Measurements from ENCODE around the gene PHYHIPL. TPM values are rescaled to one million over a fixed set of nuclear protein-coding genes. Genes with fewer than 3 reads are reported as not detected.

Gene PHYHIPL
- total and polyA plus RNA-seq, 5 experiments from 2014 or later, result not detected

DNA sequence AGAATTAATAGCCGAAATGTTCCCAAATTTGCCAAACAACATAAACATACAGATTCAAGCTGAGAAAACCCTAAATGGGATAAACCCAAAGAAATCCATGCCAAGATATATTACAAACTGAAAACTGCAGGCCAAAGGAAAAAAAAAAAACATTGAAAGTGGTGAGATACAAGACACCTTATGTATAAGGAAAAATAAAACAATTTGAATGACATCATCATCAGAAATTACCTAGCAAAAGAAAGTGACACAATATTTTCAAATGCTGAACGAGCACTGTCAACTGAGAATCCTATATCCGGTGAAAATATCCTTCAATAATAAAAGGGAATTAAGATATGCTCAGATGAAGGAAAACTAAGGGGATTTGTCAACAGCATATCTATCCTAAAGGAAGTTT lies 66.5 kb downstream of the PHYHIPL start:
- DNase-seq (no peak), ATAC-seq (no peak)
- no peaks in the 10 kb centered on the region for H3K4me1 Mint-ChIP-seq
- no peaks in the 10 kb centered on the region for H3K36me3 Mint-ChIP-seq
- H3K4me3 Mint-ChIP-seq, result no peak overlapping the region
- H3K27me3 Mint-ChIP-seq, result peaks cover 0 to 8% (median 0%) of the 10 kb centered on the region in 5 donors
- H3K9me3 Mint-ChIP-seq, result peaks cover 0 to 14% (median 0%) of the 10 kb centered on the region in 9 donors
- no peak overlapping the region for H3K27ac Mint-ChIP-seq
- POLR2A ChIA-PET, result no interaction called here

GRCh38 chr10:59243611-59244195 lies 67.3 kb downstream of the PHYHIPL start:
- Mint-ChIP-seq H3K27ac (no peak overlapping the region), H3K9me3 (peaks cover 0 to 14% (median 0%) of the 10 kb centered on the region in 9 donors), H3K4me1 (no peaks in the 10 kb centered on the region), H3K27me3 (peaks cover 0 to 8% (median 0%) of the 10 kb centered on the region in 5 donors), H3K4me3 (no peak overlapping the region), H3K36me3 (no peaks in the 10 kb centered on the region)
- ATAC-seq (no peak), DNase-seq (no peak)
- POLR2A ChIA-PET, result no interaction called here

GRCh38 chr10:59244871-59245270 lies 68.4 kb downstream of the PHYHIPL start:
- Mint-ChIP-seq H3K4me3 (no peak overlapping the region), H3K27ac (no peak overlapping the region), H3K36me3 (no peaks in the 10 kb centered on the region), H3K4me1 (no peaks in the 10 kb centered on the region), H3K27me3 (peaks cover 0 to 8% (median 0%) of the 10 kb centered on the region in 5 donors), H3K9me3 (peaks cover 0 to 14% (median 0%) of the 10 kb centered on the region in 9 donors)
- POLR2A ChIA-PET, result no interaction called here
- ATAC-seq (no peak), DNase-seq (no peak)

GRCh38 chr10:59245686-59246085 lies 69.2 kb downstream of the PHYHIPL start:
- no peak for DNase-seq
- ATAC-seq, result no peak
- Mint-ChIP-seq H3K9me3 (peaks cover 0 to 14% (median 0%) of the 10 kb centered on the region in 9 donors), H3K36me3 (no peaks in the 10 kb centered on the region), H3K4me3 (no peak overlapping the region), H3K27me3 (peaks cover 0 to 8% (median 0%) of the 10 kb centered on the region in 5 donors), H3K27ac (no peak overlapping the region), H3K4me1 (no peaks in the 10 kb centered on the region)
- POLR2A ChIA-PET, result no interaction called here

DNA sequence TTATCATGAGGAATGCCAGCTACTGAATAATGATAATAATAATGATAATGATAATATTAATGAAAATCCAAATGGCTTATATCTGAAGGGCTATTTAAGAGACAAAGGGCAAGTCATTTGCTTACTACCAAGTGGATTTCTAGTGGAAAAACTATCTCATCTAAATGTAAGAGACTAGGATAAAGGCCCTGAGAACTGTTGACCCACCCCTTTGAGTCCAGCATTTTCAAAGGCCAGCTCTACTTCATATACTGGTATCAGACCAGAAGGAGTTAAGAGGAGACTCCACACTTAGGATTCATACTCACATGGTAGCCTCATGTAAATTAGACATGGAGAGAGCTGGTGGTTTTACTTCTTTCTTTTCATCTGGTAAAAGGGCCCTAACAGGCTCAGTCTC lies 76.0 kb downstream of the PHYHIPL start:
- Mint-ChIP-seq H3K36me3 (no peaks in the 10 kb centered on the region), H3K9me3 (no peaks in the 10 kb centered on the region), H3K27ac (no peak overlapping the region), H3K4me3 (no peak overlapping the region), H3K4me1 (no peaks in the 10 kb centered on the region), H3K27me3 (peaks cover 0 to 3% (median 0%) of the 10 kb centered on the region in 5 donors)
- no peak for ATAC-seq
- POLR2A ChIA-PET, result no interaction called here
- no peak for DNase-seq

DNA sequence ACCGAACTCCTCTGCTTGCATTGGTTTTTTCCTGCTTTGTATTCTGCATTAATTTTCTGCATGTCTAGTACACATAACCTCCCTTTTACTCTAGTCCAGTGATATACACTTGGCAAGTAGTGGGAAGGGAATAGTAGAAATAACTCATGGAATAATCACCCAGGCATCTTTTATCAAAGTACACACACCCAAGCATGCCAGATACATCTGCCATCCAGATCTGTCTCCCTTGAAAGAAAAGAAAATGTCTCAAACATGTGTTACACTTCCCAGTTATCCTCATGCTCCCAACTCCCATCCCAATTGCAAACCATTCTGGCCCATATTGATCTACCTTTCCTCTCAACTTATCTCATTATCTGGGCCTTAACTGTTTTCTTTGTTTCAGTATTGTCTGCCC lies 79.0 kb downstream of the PHYHIPL start:
- DNase-seq (no peak), ATAC-seq (no peak)
- H3K4me1 Mint-ChIP-seq, result no peaks in the 10 kb centered on the region
- no peak overlapping the region for H3K27ac Mint-ChIP-seq
- H3K27me3 Mint-ChIP-seq, result peaks cover 0 to 7% (median 0%) of the 10 kb centered on the region in 5 donors
- no peaks in the 10 kb centered on the region for H3K36me3 Mint-ChIP-seq
- H3K4me3 Mint-ChIP-seq, result no peak overlapping the region
- POLR2A ChIA-PET, result no interaction called here
- H3K9me3 Mint-ChIP-seq, result peaks cover 0 to 5% (median 0%) of the 10 kb centered on the region in 9 donors

DNA sequence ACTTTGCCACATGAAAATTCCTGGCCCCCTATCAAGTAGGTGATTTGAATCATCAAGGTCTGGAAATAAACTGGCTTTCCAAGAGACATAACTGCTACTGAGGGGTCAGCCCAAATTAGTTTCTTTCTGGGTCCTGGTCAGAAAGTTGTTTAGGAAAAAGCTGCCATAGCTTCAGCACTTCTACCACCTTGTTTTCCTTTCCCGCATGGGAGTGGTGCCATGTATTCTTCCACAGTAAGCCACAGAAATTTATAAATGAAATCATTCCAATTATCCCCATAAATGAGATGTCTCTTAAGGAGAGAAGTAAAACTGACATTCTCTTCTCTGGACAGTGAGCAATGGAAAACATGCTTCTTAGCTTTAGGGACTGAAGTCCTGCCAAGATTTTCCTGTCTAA lies 80.8 kb downstream of the PHYHIPL start:
- no peaks in the 10 kb centered on the region for H3K36me3 Mint-ChIP-seq
- no peak for DNase-seq
- no peak overlapping the region for H3K27ac Mint-ChIP-seq
- no peak for ATAC-seq
- H3K4me3 Mint-ChIP-seq, result no peak overlapping the region
- POLR2A ChIA-PET, result no interaction called here
- no peaks in the 10 kb centered on the region for H3K4me1 Mint-ChIP-seq
- H3K9me3 Mint-ChIP-seq, result peaks cover 0 to 11% (median 0%) of the 10 kb centered on the region in 9 donors
- peaks cover 0 to 7% (median 0%) of the 10 kb centered on the region in 5 donors for H3K27me3 Mint-ChIP-seq

GRCh38 chr10:59258890-59259289 lies 82.4 kb downstream of the PHYHIPL start:
- Mint-ChIP-seq H3K27me3 (peaks cover 0 to 10% (median 0%) of the 10 kb centered on the region in 5 donors), H3K27ac (no peak overlapping the region), H3K9me3 (peaks cover 0 to 11% (median 2%) of the 10 kb centered on the region in 9 donors), H3K4me1 (no peaks in the 10 kb centered on the region), H3K36me3 (no peaks in the 10 kb centered on the region), H3K4me3 (no peak overlapping the region)
- no peak for DNase-seq
- no peak for ATAC-seq
- POLR2A ChIA-PET, result no interaction called here

DNA sequence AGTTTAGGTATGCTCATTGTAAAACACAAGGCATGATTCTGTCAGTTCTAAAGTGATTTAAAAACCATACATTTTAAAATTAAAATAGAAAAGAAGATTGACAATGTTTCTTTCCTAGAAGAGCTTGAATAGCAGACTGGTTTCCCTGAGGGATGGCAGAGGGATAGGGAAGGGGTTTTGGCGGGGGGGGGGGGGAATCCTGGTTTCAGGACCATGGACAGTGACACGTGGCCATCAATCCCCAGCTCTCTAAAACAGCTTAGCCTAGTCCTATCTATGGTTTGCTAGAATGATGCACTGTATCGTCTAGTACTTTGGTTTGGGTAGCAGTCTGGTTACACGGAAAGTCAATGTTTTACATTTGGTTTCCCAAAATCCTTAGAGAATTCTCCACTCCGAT lies 88.7 kb downstream of the PHYHIPL start:
- H3K4me3 Mint-ChIP-seq, result no peak overlapping the region
- H3K4me1 Mint-ChIP-seq, result no peaks in the 10 kb centered on the region
- H3K36me3 Mint-ChIP-seq, result no peaks in the 10 kb centered on the region
- peaks cover 0 to 11% (median 5%) of the 10 kb centered on the region in 9 donors for H3K9me3 Mint-ChIP-seq
- no peak overlapping the region for H3K27ac Mint-ChIP-seq
- POLR2A ChIA-PET, result no interaction called here
- ATAC-seq (no peak), DNase-seq (no peak)
- peaks cover 0 to 5% (median 0%) of the 10 kb centered on the region in 5 donors for H3K27me3 Mint-ChIP-seq

DNA sequence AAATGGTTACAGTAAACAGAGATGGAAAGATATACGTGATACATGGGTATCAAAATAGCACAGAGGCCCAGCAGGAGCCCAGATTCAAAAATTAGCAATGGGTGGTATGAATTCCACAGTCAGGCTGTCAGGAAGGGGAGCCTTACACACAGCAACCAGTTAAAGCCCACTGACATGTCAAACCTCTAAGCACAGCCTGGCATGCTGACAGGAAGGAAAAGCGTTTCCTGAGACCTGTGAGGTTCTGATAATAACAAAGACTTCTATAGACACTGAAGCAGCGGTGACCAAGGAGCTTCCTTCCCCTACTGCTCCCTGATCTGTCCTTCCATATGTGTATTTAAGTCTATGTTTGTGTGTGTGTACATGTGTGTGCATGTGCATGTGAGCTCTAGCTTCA lies 89.9 kb downstream of the PHYHIPL start:
- H3K27me3 Mint-ChIP-seq, result peaks cover 0 to 3% (median 0%) of the 10 kb centered on the region in 5 donors
- H3K36me3 Mint-ChIP-seq, result no peaks in the 10 kb centered on the region
- POLR2A ChIA-PET, result no interaction called here
- peaks cover 0 to 9% (median 3%) of the 10 kb centered on the region in 9 donors for H3K9me3 Mint-ChIP-seq
- no peak overlapping the region for H3K4me3 Mint-ChIP-seq
- ATAC-seq (no peak), DNase-seq (no peak)
- no peak overlapping the region for H3K27ac Mint-ChIP-seq
- H3K4me1 Mint-ChIP-seq, result no peaks in the 10 kb centered on the region

GRCh38 chr10:59268460-59268859 lies 92.0 kb downstream of the PHYHIPL start:
- Mint-ChIP-seq H3K4me1 (no peaks in the 10 kb centered on the region), H3K27me3 (no peaks in the 10 kb centered on the region), H3K4me3 (no peak overlapping the region), H3K27ac (no peak overlapping the region), H3K9me3 (peaks cover 0 to 7% (median 2%) of the 10 kb centered on the region in 9 donors), H3K36me3 (no peaks in the 10 kb centered on the region)
- DNase-seq (no peak), ATAC-seq (no peak)
- POLR2A ChIA-PET, result no interaction called here

DNA sequence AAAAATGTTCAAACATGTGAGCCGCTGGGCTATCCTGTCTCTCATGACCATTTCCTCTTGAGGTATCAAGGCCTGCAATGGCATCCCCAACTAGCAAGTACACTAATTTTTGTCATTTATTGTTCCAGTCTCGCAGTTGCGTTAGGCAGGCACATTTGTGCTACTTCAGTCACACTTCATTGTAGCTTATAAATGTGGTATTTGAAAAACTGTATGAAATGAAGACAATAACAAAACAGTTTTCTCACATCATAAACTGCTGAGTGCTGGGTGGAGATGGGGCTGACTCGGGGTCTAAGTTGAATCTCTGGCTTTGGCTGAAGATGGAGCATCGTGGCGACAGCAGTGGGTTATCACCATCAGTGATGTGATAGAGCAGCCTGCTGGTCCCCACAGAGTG lies 93.2 kb downstream of the PHYHIPL start:
- POLR2A ChIA-PET, result no interaction called here
- no peak for ATAC-seq
- Mint-ChIP-seq H3K27ac (no peak overlapping the region), H3K36me3 (no peaks in the 10 kb centered on the region), H3K4me3 (no peak overlapping the region), H3K27me3 (no peaks in the 10 kb centered on the region), H3K9me3 (peaks cover 0 to 7% (median 2%) of the 10 kb centered on the region in 9 donors), H3K4me1 (no peaks in the 10 kb centered on the region)
- DNase-seq, result no peak

DNA sequence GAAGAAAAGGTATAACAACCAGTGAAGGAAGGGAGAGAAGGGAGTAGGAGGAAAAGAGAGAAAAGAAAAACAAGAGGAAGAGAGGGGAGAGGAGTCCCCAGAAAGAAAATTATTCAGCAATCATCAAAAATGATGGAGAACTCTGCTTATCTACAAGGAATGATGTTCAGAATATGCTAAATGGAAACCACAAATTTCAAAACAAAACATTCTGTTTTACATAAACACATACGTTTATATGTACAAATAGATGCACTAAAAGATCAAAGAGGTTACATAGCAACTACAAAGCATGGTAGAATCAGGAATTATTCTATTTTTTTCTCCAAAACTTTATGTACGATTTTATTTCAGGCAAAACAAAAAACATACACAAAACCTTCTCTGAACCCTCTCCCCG lies 94.0 kb downstream of the PHYHIPL start:
- no peaks in the 10 kb centered on the region for H3K4me1 Mint-ChIP-seq
- H3K9me3 Mint-ChIP-seq, result peaks cover 0 to 7% (median 2%) of the 10 kb centered on the region in 9 donors
- no peak overlapping the region for H3K27ac Mint-ChIP-seq
- H3K27me3 Mint-ChIP-seq, result no peaks in the 10 kb centered on the region
- POLR2A ChIA-PET, result no interaction called here
- ATAC-seq, result no peak
- no peaks in the 10 kb centered on the region for H3K36me3 Mint-ChIP-seq
- no peak for DNase-seq
- H3K4me3 Mint-ChIP-seq, result no peak overlapping the region

- H3K4me3 Mint-ChIP-seq, result no peak overlapping the region
- peaks cover 0 to 7% (median 2%) of the 10 kb centered on the region in 9 donors for H3K9me3 Mint-ChIP-seq
- H3K27ac Mint-ChIP-seq, result no peak overlapping the region
- H3K36me3 Mint-ChIP-seq, result no peaks in the 10 kb centered on the region
- DNase-seq (no peak), ATAC-seq (no peak)
- no peaks in the 10 kb centered on the region for H3K27me3 Mint-ChIP-seq
- no peaks in the 10 kb centered on the region for H3K4me1 Mint-ChIP-seq
- POLR2A ChIA-PET, result no interaction called here
These were observed 94.7 kb downstream of the PHYHIPL start for GRCh38 chr10:59271160-59271559.
